EL (cell line): Measurements from ENCODE around the gene CYB5R3.

ENCODE experiments used
- DNase-seq: peaks from one replicate; pipeline ENCODE4 v3.0.0-alpha.2; 2016

Gene CYB5R3

DNA sequence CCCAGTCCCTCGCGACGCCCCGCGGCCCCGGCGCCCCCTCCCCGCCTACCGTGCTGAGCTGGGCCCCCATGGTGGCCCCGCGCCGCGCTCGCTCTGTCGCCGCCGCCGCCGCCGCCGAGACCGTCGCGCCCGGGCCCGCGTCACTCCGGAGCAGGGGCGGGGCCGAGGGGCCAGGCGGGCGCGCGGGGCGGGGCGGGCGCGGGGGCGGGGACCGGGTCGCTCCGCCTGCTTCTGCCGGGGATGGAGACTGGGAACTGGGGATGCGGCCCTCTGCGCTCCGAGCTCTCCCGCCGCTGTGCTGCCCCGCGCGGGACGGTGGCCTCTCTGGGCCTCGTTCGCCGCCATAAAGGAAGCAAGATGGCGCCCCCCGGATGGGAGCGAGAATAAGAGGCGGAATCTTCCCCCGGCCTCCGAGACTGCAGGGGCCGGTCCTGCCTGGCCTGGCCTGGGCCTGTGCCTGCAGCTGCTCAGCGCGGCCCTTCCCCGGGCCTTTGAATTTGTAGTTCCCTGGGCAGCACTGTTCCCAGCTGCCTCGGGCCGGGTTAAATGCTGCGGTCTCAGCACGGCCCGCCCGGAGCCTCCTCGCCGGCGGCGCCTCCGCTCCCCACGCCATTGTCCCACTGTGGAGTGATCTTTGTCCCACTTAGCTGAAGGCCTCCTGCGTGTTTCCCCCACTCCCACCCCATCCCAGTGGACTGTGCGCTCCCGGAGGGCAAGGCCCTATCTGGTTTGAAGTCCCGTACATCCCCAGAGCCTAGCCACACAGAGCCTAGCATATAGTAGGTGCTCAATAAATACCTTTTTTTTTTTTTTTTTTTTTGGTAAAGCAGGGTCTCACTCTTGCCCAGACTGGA lies at the start of gene CYB5R3:
TSS of gene CYB5R3 (minus strand) at position 147 of the 854 bp plus-strand sequence. CDS start at position 70, 77 bp downstream.
- peak; percentile 86 for DNase-seq

DNA sequence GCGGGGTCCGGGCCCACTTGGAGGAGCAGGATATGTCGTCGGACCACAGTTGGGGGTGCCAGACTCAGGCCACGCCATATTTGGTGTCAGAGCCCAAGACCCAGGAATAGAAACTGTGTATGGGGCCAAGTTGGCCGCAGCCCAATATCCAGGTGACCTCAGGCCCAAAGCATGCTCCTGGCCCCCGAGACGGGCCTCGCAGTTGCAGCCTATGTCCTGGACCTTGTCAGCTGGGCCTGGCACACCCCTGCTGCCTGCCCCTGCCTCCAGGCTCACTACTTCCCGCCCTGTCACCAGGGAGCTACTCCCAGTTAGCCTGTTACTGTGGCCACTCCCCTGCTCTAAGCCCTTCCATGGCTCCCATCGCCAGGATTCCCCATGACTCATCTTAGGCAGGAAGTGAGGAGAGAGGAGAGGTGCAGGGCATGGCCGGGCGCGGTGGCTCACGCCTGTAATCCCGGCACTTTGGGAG lies 48.4 kb upstream of the CYB5R3 start:
- DNase-seq, result peak; percentile 86

DNA sequence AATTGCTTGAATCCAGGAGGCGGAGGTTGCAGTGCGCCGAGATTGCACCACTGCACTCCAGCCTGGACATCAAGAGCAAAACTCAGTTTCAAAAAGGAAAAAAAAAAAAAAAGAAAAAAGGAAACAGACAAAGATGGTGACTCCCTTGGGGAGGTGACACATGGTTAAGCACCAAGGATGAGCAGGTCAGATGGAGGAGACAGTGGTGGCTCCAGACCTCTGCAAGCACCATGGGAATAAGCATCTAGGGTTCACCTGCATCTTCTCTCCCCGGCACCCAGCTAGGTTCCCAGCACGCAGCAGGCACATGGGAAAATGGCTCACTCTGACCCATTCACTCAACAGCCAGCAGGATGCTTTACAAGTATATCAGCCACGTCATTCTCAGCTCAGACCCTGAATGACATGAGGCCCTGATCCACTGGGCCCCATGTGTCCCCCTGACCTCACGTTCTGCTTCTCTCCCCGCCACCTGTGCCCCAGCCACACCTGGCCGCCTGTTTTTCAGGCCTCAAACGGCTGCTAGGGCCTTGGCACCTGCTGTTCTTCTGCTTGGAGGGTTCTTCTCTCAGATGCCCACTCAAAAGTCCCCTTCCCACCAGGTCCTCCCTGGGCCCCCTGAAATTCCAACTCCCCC lies 47.3 kb upstream of the CYB5R3 start:
- DNase-seq, result no peak

DNA sequence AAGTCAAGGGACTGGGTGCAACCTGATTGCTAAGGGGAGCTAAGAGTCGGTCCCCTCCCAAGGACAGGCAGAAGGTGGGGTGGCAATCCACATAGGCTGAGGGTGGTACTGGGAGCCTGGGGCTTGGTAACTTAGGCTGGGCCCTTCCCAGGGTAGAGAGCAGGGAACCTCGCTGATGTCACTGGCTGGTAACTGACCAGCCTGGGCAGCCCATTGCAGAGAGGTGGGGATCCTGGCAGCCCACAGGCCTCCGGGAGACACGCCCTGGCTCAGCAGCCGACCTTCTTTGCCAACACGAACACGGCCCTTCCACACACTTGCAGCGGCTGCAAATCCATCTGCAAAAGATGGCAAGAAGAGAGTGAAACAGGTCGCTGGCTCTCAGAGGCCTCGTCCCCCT lies 46.1 kb upstream of the CYB5R3 start:
- no peak for DNase-seq

DNA sequence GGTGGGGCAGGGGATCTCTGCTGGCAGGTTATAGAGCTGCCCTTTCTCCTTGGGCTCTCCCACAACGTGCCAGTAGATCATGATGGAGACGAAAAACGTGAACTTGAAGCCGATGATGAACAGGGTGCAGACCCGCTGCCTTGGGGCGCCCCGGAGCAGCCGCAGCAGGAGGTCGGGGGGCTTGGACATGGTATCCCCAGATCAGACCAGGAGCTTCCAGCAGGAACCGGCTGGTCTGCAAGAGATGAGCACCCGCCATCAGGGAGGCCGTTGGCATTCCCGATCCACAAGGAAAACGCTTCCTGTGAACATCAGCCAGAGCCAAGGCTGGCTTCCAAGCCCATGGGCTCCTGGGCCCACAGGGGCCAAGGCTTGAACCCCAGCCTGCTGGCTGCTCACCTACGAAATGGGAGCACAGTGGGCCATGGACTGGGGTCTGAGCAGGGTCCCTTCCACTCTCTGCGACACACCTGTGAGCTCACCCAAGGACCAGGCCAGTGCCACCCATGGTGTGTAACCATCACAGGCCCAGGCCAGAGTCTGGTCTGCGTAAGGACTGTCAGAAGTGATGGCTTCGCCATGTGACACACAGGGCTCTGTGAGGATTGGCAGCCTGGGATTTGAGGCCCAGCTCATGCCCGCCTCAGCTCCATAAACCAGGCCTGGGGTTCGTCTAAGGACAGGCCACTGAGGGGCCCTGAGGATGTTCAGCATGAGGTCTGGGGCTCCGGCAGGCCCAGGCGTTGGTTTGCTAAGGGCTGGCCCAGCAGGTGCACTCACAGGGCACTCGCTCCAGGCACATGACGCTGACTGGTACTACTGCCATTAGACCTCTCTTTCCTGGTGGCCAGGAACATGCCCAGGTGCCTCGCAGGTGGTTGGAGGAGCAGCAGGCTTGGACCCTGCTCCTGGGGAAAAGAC lies 44.8 kb upstream of the CYB5R3 start:
- no peak for DNase-seq

DNA sequence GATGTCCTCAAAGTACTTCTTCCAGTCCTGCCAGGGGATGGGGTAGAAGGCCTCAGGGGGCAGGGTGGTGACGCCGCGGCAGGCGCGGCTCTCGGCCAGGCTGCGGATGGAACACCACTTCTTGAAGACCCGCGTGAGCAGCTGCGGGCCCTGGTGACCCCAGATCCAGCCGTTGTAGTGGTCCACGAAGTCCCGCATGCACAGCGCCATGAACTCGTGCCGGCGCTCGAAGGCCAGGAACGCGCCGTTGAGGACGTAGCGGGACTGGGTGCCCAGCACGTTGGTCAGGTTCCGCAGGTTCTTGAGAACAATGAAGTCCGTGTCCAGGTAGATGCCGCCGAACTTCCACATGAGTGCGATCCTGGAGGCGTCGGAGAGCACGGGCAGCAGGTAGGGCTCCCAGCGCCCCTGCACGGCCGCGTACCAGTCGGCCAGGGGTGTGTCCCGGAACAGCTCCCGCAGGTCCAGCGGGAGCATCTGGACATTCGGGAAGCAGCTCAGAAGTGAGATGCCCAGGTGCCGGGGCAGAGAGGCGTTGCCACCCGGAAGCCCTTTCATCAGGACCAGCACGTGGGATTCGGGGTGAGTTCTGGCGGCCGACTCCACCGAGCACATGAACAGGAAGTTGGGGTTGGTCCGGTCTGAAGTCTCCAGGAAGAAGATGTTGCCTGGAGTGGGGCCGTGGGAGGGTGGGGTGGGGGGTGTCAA lies 44.0 kb upstream of the CYB5R3 start:
- DNase-seq, result no peak

DNA sequence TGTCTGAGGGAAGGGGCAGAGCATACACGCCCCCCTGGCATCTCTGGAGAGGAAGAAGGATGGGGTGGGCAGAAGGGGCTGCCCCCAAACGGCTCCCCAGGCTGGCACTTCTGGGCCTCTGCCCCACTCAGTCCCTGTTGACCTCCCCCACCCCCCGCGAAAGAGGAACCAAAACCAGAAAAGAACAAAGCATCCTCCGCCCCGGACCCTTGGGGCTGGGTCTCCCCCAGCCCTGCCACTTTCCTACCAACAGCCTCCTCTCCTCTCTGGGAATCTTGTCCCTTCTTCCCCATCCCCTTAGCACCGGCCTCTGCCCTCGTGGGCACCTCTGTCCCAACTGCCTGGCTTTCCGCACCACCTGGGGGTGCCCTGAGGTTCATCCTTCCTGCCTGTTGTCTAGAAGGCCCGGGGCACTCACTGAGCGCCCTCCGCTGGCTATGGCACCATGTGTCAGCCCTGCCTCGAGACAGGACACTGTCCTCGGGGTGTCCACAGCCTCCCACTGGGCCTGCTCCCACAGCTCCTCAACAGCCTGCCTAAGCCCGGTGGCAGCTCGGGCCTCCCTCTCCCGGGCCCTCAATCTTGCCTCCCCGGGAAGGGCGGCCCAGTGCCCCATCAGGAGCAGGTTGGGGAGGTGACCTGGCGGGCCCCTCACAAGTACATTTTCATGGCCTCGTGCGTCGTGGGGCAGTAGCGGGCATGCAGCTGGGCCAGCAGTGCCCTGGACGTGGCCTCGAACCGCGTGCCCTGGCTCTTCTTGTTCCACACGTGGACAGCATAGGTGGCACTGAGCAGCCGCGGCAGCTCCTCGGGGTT lies 43.3 kb upstream of the CYB5R3 start:
- no peak for DNase-seq

DNA sequence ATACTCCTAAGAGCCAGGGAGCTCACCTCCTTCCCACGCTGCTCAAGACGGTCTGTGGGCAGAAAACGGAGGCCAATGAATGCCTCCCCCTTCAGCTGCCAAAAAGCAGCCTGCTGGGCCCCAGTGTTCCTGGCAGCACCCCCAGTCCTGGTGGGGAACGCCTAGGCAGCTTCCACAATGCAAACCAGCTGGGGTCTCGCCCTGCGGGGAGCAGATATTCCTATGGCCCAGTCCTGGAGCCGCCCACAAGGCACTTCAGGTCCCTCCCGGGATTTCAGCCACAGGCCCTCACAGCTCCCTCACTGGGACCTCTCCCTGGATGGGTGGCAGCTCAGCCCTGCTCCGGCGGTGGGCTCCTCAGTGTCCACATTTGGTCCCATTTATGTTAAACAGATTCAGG lies 42.2 kb upstream of the CYB5R3 start:
- no peak for DNase-seq

DNA sequence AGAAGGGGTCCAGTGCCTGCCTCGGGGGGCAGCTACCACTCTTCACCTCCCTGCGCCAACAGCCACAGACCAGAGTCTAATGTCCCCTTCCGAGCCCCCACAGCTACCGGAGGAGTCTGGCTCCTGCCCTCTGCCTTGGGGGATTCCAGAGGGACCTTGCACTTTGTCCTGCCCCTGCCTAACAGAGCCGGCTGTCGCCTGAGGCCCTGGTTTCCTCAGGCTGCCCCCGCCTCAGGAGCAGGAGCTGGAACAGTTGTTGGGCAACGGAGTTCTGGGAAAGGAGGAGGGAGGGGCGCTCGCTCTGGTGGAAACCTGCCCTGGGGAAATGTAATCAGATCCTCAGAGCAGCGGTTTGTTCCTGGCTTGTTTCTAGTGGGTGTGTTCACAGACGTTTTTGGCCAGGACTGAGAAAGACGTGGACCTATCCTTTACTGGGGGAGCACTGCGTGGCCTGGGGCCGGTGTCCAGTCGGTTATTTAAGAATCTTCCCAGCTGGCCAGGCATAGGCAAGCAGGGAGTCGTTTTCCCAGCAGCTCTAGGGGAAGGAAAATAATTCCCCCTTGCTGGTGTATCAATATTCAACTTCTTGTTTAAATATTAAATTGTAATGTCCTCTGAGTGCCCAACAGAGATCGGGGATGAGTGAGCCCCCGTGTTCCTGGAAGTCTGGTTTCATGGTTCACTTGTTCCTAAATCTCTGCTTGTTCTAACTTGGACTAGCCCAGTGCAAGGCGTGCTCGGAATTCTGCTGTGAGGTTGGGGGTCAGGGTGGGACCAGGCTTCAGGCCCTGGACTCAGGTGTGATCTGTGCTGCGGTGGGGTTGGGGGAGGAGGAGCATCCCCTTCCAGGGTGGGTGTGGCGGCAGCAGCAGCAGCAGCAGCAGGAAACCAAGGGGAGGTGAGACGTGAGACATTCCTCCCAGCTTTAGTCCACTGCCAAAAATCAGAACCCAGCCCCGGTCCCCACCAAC lies 39.3 kb upstream of the CYB5R3 start:
- peak; percentile 91 for DNase-seq

DNA sequence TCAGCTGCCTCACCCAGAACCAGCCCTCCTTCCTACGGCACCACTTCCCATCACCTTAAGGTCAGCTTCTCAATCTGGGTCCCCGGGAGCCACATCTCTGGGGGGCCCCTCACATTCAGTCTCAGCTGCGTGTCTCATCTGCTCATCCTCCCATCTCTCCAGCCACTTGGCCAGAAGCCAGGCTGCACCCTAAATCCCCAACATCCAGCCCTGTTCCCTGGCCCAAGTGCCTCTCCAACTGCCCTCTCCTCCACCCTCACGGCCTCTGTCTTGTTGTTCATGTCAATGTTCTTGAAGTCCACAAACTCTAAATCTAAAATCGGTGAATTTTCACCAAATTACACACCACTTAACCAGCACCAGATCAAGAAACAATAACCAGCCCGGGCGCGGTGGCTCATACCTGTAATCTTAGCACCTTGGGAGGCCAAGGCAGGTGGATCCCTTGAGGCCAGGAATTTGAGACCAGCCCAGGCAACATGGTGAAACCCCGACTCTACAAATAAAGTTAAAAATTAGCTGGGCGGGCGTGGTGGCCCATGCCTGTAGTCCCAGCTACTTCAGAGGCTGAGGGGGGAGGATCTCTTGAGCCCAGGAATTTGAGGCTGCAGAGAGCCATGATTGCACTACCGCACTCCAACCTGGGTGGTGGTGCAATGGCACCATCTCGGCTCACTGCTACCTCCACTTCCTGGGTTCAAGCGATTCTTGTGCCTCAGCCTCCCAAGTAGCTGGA lies 37.7 kb upstream of the CYB5R3 start:
- DNase-seq, result no peak

DNA sequence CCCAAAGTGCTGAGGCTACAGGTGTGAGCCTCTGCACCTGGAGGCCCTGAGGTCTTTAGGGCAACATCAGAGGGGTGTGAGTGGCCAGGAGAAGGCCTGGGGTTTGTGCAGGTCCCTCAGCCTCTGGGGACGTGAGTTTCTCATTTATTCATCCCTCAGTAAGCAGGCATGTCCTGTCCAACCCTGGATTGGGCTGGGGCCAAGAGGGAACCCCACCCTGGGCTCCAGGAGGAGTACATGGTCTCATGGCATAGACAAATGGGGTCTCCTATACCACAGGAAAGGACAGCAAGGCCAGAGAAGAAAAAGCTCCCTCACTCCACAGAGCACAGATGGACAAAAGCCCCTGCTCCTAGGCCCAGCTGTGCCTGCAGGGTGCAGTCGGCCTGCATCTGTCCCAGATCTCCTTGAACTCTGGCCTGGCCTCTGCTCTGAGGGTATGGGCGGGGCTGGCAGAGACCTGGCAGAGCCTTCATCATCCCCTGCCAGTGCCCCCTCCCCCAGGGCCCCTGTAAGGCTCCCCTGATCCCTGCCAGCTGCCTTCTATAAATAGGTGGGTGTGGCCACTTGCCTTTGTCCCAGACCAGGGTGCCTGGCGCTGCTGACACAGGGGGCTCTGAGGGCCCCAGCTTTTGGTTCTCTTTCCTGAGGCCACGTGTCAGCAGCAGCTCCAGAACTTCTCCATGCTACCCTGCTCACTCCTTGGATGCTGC lies 36.9 kb upstream of the CYB5R3 start:
- DNase-seq, result no peak

DNA sequence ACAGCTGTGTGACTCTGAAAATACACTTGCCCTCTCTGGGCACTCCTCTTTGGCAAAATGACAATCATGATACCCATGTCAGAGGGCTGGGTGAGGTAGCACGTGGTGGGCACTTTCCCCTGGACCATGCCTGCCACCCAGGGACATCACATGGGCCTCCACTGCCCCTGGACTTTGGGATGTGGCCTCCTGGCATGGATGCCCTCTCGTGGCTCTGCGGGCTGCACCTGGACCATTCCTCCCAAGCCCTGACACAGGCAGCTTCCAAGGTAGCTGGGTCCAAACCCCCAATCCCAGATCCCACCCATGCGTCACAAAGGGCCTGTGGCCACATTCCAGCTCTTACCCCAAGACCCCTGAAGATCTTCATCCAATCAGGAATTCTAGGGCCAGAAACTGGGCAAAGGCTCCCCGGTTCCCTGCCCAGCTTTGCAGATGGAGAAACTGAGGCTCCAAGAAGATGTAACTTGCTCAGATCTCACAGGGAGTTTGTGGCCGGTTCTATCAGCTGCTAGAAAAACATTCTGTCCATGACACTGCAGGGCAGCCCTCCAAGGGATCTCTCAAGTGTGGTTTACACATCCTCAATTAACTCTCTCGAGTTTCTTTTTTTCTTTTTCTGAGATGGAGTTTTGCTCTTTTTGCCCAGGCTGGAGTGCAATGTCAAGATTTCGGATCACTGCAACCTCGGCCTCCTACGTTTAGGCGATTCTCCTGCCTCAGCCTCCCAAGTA lies 35.4 kb upstream of the CYB5R3 start:
- DNase-seq, result no peak

DNA sequence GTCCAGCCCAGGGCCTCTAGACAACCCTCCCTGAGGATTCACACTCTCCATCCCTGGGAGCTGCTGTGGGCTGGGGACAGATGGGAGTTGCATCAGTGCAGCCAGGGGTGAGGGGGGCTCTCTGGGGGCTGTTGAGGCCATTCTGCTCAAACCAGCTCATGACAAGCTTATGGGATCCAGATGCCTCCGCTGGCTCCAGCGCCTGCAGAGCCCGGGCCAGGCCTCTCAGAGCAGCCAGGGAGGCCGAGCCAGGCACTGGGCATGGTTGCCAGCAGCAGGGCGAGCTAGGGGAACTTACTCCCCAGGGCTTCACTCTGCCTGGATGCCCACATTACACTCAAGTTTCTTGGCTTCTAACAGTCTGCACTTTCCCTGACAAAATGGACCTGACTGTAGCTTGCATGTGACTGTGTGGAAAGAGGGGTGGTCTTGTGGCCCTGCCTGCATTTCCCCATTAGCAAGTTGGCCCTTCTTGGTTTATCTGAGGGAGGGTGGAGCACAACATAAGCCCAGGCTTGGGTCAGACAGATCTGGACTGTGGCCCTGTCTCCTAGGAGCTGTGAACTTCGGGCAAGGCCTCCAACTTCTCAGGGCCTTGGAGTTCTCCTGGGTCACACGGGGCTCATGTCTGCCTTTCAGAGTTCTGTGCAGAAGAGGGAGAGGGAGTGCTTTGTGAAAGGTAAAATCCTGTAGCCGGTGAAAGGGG lies 34.5 kb upstream of the CYB5R3 start:
- no peak for DNase-seq

DNA sequence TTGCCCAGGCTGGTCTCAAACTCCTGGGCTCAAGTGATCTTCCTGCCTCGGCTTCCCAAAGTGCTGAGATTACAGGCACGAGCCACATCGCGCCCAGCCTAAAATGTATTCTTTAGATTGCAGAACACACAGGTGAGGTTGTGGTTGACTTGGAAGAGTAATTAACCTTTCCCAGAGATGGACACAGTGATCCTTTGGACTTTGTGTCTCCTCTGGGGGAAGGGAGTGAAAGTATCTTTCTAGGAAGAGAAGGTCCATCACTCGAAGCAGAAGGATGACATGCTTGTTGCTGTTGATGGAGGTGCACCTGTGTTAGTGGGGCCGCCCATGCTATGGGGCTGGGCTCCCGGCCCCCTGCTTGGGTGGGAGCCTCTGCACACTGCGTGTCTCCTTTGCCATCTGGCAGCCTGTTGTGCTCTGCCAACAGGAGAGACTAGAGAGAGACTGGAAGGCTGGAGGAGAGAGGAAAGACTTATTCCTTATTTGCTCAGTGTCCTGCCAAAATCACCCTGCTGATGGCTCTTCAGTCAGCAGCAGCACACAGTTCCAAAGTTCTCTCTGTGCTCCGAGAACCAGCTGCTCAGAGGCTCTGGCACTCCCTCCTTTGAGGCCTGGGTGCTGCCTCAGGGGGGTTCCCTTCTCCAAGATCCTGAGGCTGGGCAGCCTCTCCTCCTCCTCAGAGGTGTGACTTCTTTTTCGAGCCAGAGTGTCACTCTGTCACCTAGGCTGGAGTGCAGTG lies 33.1 kb upstream of the CYB5R3 start:
- no peak for DNase-seq

DNA sequence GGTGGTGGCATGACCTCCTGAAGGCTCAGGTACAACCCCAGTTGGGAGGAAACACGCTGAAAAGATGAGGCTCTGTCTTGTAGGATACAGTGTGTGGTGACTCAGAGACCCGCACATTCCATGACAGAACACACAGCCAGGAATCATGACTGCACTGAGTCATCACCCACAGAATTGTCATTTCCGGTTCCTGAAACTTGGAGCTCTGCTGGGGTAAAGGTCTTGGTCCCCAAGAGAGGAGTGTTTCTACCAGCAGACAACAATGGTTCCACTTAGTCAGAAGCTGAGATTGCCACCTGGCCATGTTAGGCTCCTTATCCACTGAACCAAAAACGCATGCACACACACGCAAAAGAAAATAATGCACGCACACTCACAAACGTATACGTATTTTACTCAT lies 31.5 kb upstream of the CYB5R3 start:
- DNase-seq, result peak; percentile 98

DNA sequence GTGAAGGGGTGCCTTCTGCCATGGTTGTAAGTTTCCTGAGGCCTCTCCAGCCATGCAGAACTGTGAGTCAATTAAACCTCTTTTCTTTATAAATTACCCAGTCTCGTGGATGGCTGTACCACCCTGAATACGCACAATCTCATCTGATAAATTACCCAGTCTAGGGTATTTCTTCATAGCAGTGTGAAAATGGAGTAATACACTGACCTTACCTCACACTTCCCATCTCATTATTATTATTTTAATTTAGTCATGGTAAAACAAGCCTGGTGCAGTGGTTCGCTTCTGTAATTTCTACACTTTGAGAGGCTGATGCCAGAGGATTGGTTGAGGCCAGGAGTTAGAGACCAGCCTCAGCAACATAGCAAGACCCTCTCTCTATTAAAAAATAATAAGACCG lies 30.5 kb upstream of the CYB5R3 start:
- no peak for DNase-seq

DNA sequence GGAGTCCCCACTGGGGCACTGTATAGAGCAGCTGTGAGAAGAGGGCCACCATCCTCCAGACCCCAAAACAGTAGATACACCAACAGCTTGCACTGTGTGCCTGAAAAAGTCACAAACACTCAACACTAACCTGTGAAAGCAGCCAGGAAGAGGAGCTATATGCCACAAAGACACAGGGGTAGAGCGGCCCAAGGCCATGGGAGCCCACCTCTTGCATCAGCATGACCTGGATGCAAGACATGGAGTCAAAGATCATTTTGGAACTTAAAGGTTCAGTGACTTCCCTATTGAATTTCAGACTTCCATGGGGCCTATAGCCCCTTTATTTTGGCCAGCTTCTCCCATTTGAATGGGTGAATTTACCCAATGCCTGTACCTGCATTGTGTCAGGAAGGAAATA lies 29.7 kb upstream of the CYB5R3 start:
- DNase-seq, result no peak
